GM12864 (cell line): ENCODE data around the gene HECTD4.

ENCODE experiments used
- DNase-seq: peaks from one replicate; pipeline ENCODE4 v3.0.0-alpha.2; 2011; ENCODE audit warnings: low read depth
- H3K4me3 ChIP-seq: 2 replicates; pipeline ENCODE4 v1.5.1; 2011; ENCODE audit warnings: mild to moderate bottlenecking, low read depth, low read length, control low read depth
- CTCF ChIP-seq: IDR thresholded peaks from 2 replicates; pipeline ENCODE4 v1.5.1; 2011; ENCODE audit warnings: low read depth, mild to moderate bottlenecking, moderate library complexity, low read length, control low read depth, inconsistent platforms; ENCODE audit errors: missing control alignments

The HECTD4 gene

GRCh38 chr12:112299704-112300103 is 82.5 kb downstream of the HECTD4 start:
- no peak for DNase-seq
- no peak overlapping the region for H3K4me3 ChIP-seq
- no peak for TF ChIP-seq CTCF

GRCh38 chr12:112297188-112297587 is 85.0 kb downstream of the HECTD4 start:
- no peak overlapping the region for H3K4me3 ChIP-seq
- TF ChIP-seq CTCF: no peak
- no peak for DNase-seq

GRCh38 chr12:112296183-112296582 is 86.0 kb downstream of the HECTD4 start:
- H3K4me3 ChIP-seq: no peak overlapping the region
- TF ChIP-seq CTCF: no peak
- DNase-seq: no peak

- no peak for DNase-seq
- no peak for TF ChIP-seq CTCF
- no peak overlapping the region for H3K4me3 ChIP-seq
Measured at GRCh38 chr12:112294793-112295192, 87.4 kb downstream of the HECTD4 start.

- H3K4me3 ChIP-seq: no peak overlapping the region
- no peak for DNase-seq
- TF ChIP-seq CTCF: no peak
Measured at GRCh38 chr12:112288638-112289037, 93.6 kb downstream of the HECTD4 start.

GRCh38 chr12:112285600-112286401 is 96.4 kb downstream of the HECTD4 start:
- no peak overlapping the region for H3K4me3 ChIP-seq
- no peak for TF ChIP-seq CTCF
- no peak for DNase-seq

GRCh38 chr12:112283546-112283945 is 98.7 kb downstream of the HECTD4 start:
- no peak overlapping the region for H3K4me3 ChIP-seq
- no peak for TF ChIP-seq CTCF
- no peak for DNase-seq
